Muscle layer of duodenum (tissue), 2 donors: Measurements from ENCODE around the gene C3orf52.

Experiments
- H3K27ac ChIP-seq: one replicate; pipeline ENCODE4 v1.7.0; 2013; ENCODE audit warnings: mild to moderate bottlenecking, low read length
- H3K27me3 ChIP-seq: one replicate; pipeline ENCODE4 v1.7.0; 2013; ENCODE audit warnings: low read depth, mild to moderate bottlenecking, control low read depth, low read length
- H3K36me3 ChIP-seq, 2 donors: one replicate each; pipeline ENCODE4 v1.7.0; 2013; ENCODE audit warnings: low read length in 2 of 2, control low read depth in 1 of 2, mild to moderate bottlenecking in 1 of 2; ENCODE audit not compliant: insufficient read depth in 2 of 2, control insufficient read depth in 1 of 2
- H3K4me1 ChIP-seq, 2 donors: one replicate each; pipeline ENCODE4 v1.7.0; 2013; ENCODE audit warnings: low read length in 2 of 2, mild to moderate bottlenecking in 2 of 2, control low read depth in 1 of 2, moderate library complexity in 1 of 2; ENCODE audit not compliant: insufficient read depth in 2 of 2, control insufficient read depth in 1 of 2
- H3K4me3 ChIP-seq, 2 donors: one replicate each; pipeline ENCODE4 v1.7.0; 2013; ENCODE audit warnings: low read length in 2 of 2, low read depth in 1 of 2, mild to moderate bottlenecking in 1 of 2
- H3K9me3 ChIP-seq, 2 donors: one replicate each; pipeline ENCODE4 v1.7.0; 2013; ENCODE audit warnings: low read length in 2 of 2, control low read depth in 1 of 2, mild to moderate bottlenecking in 1 of 2; ENCODE audit not compliant: control insufficient read depth in 1 of 2
- donor health status: healthy.

Gene C3orf52

DNA sequence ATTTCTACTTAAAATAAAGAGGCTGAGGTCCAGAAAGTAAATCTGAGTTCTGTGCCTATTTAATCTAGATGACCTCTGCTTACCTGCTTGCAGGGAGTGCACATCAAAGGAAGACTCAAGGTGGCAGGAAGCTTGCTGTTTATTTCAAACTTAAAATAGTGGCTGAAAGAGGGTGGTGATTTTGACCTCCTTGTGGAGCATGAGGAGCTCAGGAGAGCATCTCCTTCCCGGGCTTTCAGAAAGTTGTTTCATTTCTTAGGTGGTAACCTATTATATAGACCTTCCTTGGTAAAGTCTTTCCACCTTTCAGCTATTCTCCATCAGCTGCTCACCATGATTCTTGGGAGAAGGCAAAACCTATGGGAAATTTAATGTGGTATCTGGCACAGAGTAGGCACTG lies 46.4 kb downstream of the C3orf52 start:
- H3K27me3 ChIP-seq: no peaks in the 10 kb centered on the region
- no peaks in the 10 kb centered on the region for H3K9me3 ChIP-seq
- no peak overlapping the region for H3K4me3 ChIP-seq
- no peaks in the 10 kb centered on the region for H3K36me3 ChIP-seq
- no peak overlapping the region for H3K27ac ChIP-seq
- peaks cover 0 to 5% of the 10 kb centered on the region in 2 donors for H3K4me1 ChIP-seq

DNA sequence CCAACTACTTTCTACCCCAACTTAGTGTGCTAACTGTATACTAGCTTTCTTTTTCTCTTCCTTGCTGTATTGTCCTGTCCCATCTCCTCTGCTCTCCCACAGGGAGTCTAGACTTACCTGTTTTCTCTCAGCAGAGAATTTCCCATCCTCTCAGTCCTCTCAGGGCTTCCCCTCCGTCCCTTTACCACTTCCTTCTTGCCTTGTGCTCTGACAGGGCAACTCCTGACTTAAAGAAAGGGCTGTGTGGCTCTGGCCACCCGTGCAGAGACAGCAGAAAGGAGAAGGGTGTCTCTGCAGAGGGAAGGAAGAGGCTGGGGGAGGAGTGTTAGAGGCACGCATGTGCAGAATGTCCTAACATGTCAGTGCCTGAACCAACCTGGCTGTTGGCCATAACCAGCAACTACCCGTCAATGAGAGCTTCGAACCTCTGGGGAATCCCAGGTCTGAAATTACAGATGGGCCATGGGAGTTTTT lies 46.8 kb downstream of the C3orf52 start, which contains the start of gene GCSAM:
GCSAM (minus strand) TSS at position 274 of the 474 bp plus-strand sequence; CDS start at position 146, 128 bp downstream.
- Histone ChIP-seq H3K9me3 (no peaks in the 10 kb centered on the region), H3K27me3 (no peaks in the 10 kb centered on the region), H3K4me3 (no peak within 1 kb of the TSS), H3K36me3 (no peaks in the 10 kb centered on the region), H3K4me1 (peaks cover 0 to under 1% of the 10 kb centered on the region in 2 donors), H3K27ac (no peak within 1 kb of the TSS)

DNA sequence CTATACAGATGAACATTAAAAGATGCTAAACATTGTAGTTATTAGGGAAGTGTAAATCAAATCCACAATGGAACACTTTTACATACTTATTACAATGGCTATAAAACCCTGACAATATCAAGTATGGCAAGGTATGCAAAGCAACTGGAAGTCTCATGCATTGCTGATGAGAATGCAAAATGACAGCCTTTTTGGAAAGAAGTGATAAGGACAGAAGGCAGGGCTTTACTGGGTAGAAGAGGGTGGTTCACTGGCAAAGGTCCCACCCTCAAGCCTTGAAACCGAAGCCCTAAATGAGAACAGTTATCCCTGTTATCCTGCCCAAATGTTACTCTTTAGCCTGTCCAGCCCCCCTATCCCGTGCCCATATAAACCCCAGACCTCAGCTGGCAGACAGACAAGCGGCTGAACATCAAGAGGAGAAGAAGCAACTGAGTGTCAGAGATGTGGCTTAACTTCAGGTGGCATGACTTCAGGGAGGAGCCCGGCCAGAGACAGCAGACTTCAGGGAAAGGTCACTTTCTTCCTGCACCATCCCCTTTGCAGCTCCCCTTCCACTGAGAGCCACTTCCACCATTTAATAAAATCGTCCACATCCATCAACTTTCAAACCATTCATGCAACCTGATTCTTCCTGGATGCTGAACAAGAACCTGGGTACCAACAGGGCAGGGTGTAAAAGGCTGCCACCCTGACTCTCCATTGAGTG lies 47.6 kb downstream of the C3orf52 start:
- H3K27ac ChIP-seq: no peak overlapping the region

DNA sequence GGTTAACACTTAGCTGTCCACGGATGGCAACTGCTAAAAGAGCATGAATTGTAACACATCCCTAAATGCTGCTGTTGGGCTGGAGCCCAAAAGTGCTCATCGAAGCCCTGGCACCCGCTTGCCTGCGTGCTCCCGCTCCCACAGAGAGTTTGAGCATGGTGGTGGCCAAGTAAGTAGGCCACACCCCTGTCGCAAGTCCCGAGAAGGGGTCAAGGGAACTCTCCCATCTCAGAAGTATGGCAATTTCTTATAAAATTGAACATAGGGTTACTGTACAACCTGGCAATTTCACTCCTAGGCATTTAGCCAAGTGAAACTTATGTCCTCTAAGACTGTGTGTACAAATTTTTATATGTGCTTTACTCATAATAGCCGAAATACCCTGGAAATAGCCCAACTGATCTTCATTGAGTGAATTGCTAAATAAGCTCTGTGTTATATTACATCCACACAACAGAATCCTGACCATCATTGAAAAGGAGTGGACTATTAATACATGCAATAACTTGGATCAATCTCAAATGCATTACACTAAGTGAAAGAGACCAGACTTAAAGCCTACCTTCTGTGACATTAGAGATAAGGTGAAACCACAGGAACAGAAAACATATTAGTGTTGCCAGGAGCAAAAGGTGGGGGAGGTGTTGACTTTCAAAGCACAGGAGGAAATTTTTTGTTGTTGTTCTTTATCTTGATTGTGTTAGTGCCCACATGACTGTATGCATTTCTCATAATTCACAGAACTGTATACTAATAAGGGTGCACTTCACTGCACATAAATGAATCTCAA lies 48.3 kb downstream of the C3orf52 start:
- no peaks in the 10 kb centered on the region for H3K27me3 ChIP-seq
- H3K27ac ChIP-seq: no peak overlapping the region
- no peaks in the 10 kb centered on the region for H3K9me3 ChIP-seq
- H3K4me1 ChIP-seq: no peaks in the 10 kb centered on the region
- H3K36me3 ChIP-seq: no peaks in the 10 kb centered on the region
- H3K4me3 ChIP-seq: no peak overlapping the region

More for the DNA sequence above, 47.6 kb downstream of the C3orf52 start:
- no peaks in the 10 kb centered on the region for H3K4me1 ChIP-seq
- no peaks in the 10 kb centered on the region for H3K27me3 ChIP-seq
- no peak overlapping the region for H3K4me3 ChIP-seq
- no peaks in the 10 kb centered on the region for H3K9me3 ChIP-seq
- no peaks in the 10 kb centered on the region for H3K36me3 ChIP-seq

DNA sequence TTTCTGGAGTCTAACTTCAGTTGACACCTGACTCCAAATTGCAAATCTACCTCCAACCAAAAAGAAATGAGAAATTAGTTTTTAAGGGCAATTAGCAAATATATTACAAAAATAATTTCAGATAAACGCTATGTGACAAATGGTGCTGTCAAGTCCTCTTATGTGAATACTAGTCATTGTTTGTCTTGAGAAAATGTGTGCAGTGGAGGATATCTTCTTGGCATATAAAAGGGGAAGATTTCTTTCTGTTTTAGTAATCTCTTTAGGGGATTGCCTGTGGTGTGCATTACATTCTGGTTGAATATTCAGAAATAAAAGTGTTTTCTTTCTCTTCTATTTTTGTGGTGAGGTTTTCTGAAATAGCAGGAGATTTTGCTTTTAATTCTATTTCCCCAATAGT lies 49.9 kb downstream of the C3orf52 start:
- no peaks in the 10 kb centered on the region for H3K4me1 ChIP-seq
- H3K4me3 ChIP-seq: no peak overlapping the region
- H3K27me3 ChIP-seq: no peaks in the 10 kb centered on the region
- H3K9me3 ChIP-seq: no peaks in the 10 kb centered on the region
- H3K36me3 ChIP-seq: no peaks in the 10 kb centered on the region
- H3K27ac ChIP-seq: no peak overlapping the region

DNA sequence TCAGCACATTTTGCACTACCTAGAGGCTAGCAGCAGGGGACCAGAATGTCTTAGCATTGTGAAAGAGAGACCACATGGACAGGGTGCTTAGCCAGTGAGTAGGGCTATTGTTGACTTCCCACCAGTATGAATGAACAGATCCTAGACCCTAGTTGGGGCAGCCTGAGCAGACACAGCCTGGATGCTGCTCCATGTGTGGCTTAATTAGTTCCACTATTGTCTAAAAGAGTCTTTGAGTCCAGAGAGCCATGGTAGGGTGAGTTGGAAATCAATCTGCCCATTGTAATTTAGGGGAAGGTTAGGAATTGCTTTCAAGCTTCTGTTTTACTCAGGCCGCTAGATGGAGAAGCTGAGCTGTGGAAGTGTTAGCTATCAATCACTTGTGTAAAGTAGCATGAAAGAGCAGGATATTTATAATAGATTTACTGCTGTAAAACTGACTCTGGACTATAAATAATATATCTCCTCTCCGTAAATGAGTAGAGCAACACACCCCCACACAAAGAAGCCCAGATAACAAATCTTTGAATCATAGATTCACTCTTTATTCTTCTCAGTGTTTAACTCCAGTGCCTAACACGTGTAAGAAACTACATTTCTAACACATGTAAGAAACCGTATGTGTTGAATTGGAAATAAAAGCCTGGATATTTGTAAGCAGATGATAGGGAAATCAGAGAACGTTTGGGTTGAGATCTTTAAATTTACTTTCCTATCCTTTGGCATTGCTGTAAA lies 50.9 kb downstream of the C3orf52 start:
- H3K27ac ChIP-seq: no peak overlapping the region

DNA sequence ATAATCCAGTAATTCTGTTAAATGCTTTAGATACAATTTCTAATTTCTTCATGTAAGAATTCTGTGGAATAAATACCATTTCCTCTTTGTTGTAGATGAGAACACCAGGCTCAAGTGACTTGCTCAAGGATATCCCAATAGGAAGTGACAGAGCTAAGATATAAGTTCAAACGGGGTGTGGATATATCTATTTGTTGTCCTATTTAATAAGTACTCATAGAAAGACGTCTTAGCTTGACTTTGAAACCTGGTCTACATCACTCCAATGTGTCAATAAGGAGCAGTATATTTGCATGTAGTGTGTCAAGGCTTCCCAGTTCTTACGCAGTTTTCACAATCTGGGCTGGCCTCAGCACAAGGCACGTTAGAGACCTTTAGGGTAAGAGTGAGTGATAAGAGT lies 51.6 kb downstream of the C3orf52 start:
- H3K27ac ChIP-seq: no peak overlapping the region
- no peak overlapping the region for H3K4me3 ChIP-seq
- no peaks in the 10 kb centered on the region for H3K27me3 ChIP-seq
- no peaks in the 10 kb centered on the region for H3K36me3 ChIP-seq
- H3K9me3 ChIP-seq: no peaks in the 10 kb centered on the region
- no peaks in the 10 kb centered on the region for H3K4me1 ChIP-seq

More for the DNA sequence above, 50.9 kb downstream of the C3orf52 start:
- Histone ChIP-seq H3K27me3 (no peaks in the 10 kb centered on the region), H3K4me3 (no peak overlapping the region), H3K36me3 (no peaks in the 10 kb centered on the region), H3K9me3 (no peaks in the 10 kb centered on the region), H3K4me1 (no peaks in the 10 kb centered on the region)

DNA sequence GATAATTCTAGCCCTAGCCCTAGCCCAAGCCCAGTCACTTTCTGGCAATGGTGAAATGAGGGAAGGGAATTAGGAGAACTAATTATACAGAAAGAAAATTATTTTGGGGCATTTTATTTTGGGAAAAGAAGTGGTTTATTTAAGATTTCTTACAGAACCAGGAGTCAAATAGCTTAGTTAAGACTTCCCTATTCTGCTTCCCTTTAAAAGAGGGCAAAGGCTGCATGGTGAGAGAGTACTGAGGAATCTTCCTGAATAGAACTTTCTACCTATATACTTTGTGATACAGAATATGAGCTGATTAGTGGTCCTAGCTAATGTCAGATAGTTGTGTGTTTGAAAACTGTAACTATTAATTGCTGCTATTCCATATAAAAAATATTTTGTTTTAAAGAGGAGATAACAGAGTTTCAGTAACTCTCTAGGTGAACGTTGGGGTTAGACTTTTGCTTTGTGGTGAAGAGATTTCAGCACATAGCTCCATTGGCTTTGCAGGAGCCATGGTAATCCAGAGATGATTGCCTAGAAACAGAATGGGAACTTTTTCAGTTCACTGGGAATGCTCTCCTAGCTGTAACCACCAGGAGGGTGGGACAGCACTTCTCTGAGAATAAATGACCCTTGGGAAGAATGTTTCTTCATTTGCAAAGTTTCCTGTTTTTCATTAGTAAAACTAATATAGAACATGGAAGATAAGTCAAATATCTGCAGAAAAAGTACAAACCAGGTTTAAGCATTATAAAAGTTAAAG lies 52.2 kb downstream of the C3orf52 start:
- no peak overlapping the region for H3K27ac ChIP-seq
- no peaks in the 10 kb centered on the region for H3K36me3 ChIP-seq
- H3K4me1 ChIP-seq: no peaks in the 10 kb centered on the region
- H3K4me3 ChIP-seq: no peak overlapping the region
- no peaks in the 10 kb centered on the region for H3K9me3 ChIP-seq
- no peaks in the 10 kb centered on the region for H3K27me3 ChIP-seq

DNA sequence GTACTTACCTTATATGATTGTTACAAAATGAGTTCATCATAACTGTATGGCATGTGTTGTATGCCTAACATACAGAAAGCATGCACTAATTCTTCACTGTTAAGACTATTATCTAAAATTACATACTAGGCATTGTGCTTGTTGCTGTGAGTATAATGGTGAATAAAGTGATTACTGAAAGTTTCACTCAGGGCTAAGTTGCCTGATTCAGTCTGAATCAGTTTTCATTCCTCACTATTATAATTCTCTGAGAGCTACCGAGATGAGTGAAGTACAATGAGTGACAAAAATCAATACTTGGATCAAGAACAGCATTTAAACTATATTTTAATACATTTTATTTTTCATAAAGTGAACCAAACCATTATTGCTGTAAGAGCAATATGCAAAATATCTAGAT lies 54.4 kb downstream of the C3orf52 start:
- Histone ChIP-seq H3K27ac (no peak overlapping the region), H3K36me3 (no peaks in the 10 kb centered on the region), H3K27me3 (no peaks in the 10 kb centered on the region), H3K9me3 (peaks cover 3 to 6% of the 10 kb centered on the region in 2 donors), H3K4me3 (no peak overlapping the region), H3K4me1 (no peaks in the 10 kb centered on the region)

DNA sequence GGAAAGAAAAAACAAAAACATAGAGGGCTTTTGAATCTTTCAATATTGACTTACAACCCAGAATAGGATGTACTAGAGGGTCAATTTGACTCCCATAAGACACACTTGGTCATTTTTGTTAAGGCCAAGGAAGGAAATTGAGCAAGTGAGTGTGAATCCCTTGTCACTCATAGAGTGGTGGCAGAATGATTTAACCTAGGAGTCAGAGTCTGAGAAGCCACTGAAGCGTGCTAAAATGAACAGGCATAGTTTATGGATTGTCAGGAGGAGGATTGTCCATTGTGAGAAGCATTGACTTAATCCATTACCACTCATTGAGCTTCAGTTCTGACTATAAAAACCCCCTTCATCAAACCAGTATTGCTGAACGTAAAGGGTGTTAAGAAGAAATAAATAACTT lies 55.1 kb downstream of the C3orf52 start:
- Histone ChIP-seq H3K36me3 (no peaks in the 10 kb centered on the region), H3K27me3 (no peaks in the 10 kb centered on the region), H3K9me3 (peaks cover 3 to 8% of the 10 kb centered on the region in 2 donors), H3K4me1 (no peaks in the 10 kb centered on the region), H3K27ac (no peak overlapping the region), H3K4me3 (no peak overlapping the region)
